Brain pericyte (primary cell): ENCODE data around the gene RMC1.
"Not testable (repeated sequence)": the region's sequence is repeated elsewhere in the genome, so short reads cannot be mapped to it uniquely, and the experiment has no call there.

Experiments used
- DNase-seq: peaks from one replicate; pipeline ENCODE4 v3.0.0-alpha.2; 2012; ENCODE audit warnings: low read depth, low spot score

The RMC1 gene

GRCh38 chr18:23532848-23533247 is 29.5 kb downstream of the RMC1 start:
- DNase-seq: no peak

- no peak for DNase-seq
Observed at GRCh38 chr18:23534276-23534675, 31.0 kb downstream of the RMC1 start.

GRCh38 chr18:23536204-23536603 is 32.9 kb downstream of the RMC1 start:
- DNase-seq: no peak

- no peak for DNase-seq
Observed at GRCh38 chr18:23537274-23537673, 34.0 kb downstream of the RMC1 start.

GRCh38 chr18:23538001-23538400 is 34.7 kb downstream of the RMC1 start:
- DNase-seq: no peak

GRCh38 chr18:23538870-23539269 is 35.6 kb downstream of the RMC1 start:
- no peak for DNase-seq

- DNase-seq: no peak
Observed at GRCh38 chr18:23539296-23539695, 36.0 kb downstream of the RMC1 start.

GRCh38 chr18:23539911-23540525 is 36.7 kb downstream of the RMC1 start:
- DNase-seq: no peak

GRCh38 chr18:23540867-23541266 is 37.6 kb downstream of the RMC1 start:
- no peak for DNase-seq

GRCh38 chr18:23541349-23542093 is 38.2 kb downstream of the RMC1 start:
- DNase-seq: no peak

GRCh38 chr18:23542461-23542860 is 39.1 kb downstream of the RMC1 start:
- DNase-seq: no peak

GRCh38 chr18:23545247-23545789 is 42.0 kb downstream of the RMC1 start:
- DNase-seq: no peak

GRCh38 chr18:23547306-23547705 is 44.0 kb downstream of the RMC1 start:
- DNase-seq: no peak

- DNase-seq: no peak
Observed at GRCh38 chr18:23547846-23548245, 44.5 kb downstream of the RMC1 start.

GRCh38 chr18:23548275-23548674 is 45.0 kb downstream of the RMC1 start:
- no peak for DNase-seq

- no peak for DNase-seq
Observed at GRCh38 chr18:23548719-23549118, 45.4 kb downstream of the RMC1 start.

GRCh38 chr18:23550898-23551297 is 47.6 kb downstream of the RMC1 start:
- DNase-seq: no peak

GRCh38 chr18:23551978-23552377 is 48.7 kb downstream of the RMC1 start:
- DNase-seq: no peak

GRCh38 chr18:23552505-23552904 is 49.2 kb downstream of the RMC1 start:
- DNase-seq: no peak

- no peak for DNase-seq
Observed at GRCh38 chr18:23553887-23554286, 50.6 kb downstream of the RMC1 start.

- no peak for DNase-seq
Observed at GRCh38 chr18:23556145-23556780, 53.0 kb downstream of the RMC1 start.

GRCh38 chr18:23557511-23557910 is 54.2 kb downstream of the RMC1 start:
- not testable (repeated sequence) for DNase-seq

GRCh38 chr18:23560186-23560585 is 56.9 kb downstream of the RMC1 start:
- DNase-seq: no peak
